Measurements from ENCODE around the gene GABARAPL1.

DNA sequence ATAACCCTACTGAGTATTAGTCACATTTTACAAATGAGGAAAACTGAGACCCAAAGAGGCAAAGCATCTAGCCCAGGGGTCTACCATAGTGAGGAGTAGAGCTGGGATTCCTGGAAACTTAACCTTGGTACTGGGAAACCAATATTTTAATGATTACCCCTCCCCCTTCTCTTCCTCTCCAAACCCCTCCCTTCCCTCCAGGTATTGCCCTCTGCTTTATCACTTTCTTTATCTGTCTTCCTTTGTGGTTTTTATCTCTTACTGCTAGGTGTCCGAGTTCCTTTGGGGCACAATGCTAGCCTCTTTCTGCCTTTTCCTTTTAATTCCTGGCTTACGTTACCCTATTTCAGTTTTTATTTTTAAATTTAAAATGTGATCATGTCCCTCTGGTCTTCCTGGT, 2.8 kb downstream of the GABARAPL1 start:
- no peak for TF ChIP-seq POLR2A (IDR thresholded peaks at IDR 0.05)
- TF ChIP-seq, protein P1, sequence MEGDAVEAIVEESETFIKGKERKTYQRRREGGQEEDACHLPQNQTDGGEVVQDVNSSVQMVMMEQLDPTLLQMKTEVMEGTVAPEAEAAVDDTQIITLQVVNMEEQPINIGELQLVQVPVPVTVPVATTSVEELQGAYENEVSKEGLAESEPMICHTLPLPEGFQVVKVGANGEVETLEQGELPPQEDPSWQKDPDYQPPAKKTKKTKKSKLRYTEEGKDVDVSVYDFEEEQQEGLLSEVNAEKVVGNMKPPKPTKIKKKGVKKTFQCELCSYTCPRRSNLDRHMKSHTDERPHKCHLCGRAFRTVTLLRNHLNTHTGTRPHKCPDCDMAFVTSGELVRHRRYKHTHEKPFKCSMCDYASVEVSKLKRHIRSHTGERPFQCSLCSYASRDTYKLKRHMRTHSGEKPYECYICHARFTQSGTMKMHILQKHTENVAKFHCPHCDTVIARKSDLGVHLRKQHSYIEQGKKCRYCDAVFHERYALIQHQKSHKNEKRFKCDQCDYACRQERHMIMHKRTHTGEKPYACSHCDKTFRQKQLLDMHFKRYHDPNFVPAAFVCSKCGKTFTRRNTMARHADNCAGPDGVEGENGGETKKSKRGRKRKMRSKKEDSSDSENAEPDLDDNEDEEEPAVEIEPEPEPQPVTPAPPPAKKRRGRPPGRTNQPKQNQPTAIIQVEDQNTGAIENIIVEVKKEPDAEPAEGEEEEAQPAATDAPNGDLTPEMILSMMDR (IDR thresholded peaks at IDR 0.05) = no peak

All from body of pancreas (tissue), 4 donors.